PC-9 (cell line): Measurements from ENCODE around the gene PRUNE2.

ENCODE experiments used
- EZH2 ChIP-seq: fragments of 200-600 bp; sonication (generic); IDR thresholded peaks from 2 replicates; pipeline ENCODE4 v1.8.0; 2017; ENCODE audit warnings: antibody characterized with exemption, low read depth
- TF ChIP-seq, protein P1 (sequence below): fragments of 200-600 bp; sonication (generic); conservative IDR thresholded peaks from 2 replicates; pipeline ENCODE4 v1.6.1; 2017; ENCODE audit warnings: mixed run types, antibody characterized with exemption, mild to moderate bottlenecking, moderate library complexity

DNA sequence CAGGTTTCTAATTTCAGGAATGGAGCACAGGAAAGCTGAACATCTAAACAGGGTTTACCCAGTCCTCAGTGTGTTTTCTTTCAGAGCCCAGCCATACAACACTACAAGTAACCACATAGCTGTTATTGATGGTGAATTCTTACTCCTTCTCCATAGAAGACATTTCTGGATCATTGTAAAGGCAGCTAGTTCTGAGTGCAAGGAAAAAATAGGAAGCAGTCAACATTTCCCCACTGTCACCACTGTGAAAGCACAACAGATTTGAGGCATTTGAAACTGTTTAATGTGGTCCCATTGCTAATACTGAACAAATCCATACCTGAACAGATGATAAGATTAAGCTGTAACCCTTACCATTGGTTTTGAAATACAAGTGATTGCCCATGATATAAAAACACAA, 286.7 kb downstream of the PRUNE2 start:
- TF ChIP-seq, protein P1, sequence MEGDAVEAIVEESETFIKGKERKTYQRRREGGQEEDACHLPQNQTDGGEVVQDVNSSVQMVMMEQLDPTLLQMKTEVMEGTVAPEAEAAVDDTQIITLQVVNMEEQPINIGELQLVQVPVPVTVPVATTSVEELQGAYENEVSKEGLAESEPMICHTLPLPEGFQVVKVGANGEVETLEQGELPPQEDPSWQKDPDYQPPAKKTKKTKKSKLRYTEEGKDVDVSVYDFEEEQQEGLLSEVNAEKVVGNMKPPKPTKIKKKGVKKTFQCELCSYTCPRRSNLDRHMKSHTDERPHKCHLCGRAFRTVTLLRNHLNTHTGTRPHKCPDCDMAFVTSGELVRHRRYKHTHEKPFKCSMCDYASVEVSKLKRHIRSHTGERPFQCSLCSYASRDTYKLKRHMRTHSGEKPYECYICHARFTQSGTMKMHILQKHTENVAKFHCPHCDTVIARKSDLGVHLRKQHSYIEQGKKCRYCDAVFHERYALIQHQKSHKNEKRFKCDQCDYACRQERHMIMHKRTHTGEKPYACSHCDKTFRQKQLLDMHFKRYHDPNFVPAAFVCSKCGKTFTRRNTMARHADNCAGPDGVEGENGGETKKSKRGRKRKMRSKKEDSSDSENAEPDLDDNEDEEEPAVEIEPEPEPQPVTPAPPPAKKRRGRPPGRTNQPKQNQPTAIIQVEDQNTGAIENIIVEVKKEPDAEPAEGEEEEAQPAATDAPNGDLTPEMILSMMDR: no peak
- TF ChIP-seq EZH2: no peak
